ENCODE measurements around the gene KIF14. TPM values are rescaled to one million over a fixed set of nuclear protein-coding genes. Genes with fewer than 3 reads are reported as not detected.

Gene KIF14
- total and polyA plus RNA-seq, 2 of the 13 experiments (the other 11 are each of a cell fraction or from before 2014, with no cell fraction given), result 3.3 to 11.2 TPM

DNA sequence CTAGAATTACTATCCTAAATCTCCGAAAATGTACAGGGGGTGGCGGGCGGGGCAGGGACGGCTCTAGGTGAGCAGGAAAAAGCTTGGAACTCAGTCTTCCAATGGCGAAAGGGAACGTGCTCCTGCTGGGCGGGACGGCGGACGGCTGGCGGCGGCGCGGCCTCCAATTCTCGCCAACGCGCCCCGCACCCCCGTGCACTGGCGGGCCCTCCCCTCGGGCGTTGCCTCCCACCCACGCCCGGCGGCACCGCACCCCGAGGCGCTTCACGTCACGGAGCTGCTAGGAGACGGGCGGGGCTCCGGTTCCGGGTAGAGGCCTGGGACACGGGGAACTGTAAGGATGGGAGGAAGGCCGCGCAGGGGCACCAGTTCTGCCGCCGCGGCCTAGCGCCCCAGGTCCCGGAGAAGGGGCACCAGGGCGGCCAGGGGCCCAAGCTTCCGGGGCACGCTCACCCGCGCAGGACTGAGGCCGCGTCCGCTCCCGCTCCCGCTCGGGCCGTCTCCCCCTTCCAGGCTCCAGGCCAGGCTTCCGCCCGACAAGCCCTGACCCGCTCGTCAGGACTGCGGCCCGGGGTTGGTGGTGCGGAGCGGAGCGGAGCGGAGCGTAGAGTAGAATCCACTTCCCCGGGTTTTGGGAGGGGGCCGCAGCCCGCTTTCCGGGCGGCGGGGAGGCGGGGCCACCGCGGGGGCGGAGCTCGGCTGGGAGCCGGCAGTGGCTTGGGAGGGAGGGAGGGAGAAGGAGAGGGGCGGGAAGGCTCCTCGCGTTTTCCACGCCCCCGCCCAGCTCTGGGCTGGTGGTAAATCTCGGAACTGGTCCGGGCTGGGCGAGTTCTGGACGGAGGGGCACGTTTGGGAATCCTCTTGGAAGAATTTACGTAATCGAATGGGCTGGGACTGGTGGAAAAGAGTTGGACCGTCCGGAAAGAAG is 49.0 kb upstream of the KIF14 start, which contains the start of gene DDX59 (continued):
- TF ChIP-seq ZNF232 (CRISPR knock-in tag; IDR thresholded peaks at IDR 0.05; ENCODE audit: borderline replicate concordance) (peak; percentile 69; the same call in 1 of the 2 replicates), KAT7 (CRISPR knock-in tag; IDR thresholded peaks at IDR 0.05; ENCODE audit: borderline replicate concordance) (peak; percentile 48), HMG20A (CRISPR knock-in tag; IDR thresholded peaks at IDR 0.05; ENCODE audit: borderline replicate concordance) (peak; percentile 21; the same call in 1 of the 2 replicates), GPN1 (CRISPR knock-in tag; IDR thresholded peaks at IDR 0.05; ENCODE audit: borderline replicate concordance) (0 out of 2 replicates have a peak, but pooled peaks have one; percentile 24), HNF4G (IDR thresholded peaks at IDR 0.05; ENCODE audit: borderline replicate concordance, low read depth, low read length) (no peak; the same call in 1 of the 2 replicates), HNF4G (CRISPR knock-in tag; IDR thresholded peaks at IDR 0.05; ENCODE audit: borderline replicate concordance, low read depth) (peak; percentile 24; the same call in 1 of the 2 replicates), ZNF329 (CRISPR knock-in tag; IDR thresholded peaks at IDR 0.05; ENCODE audit: low read depth) (no peak; the same call in none of the 2 replicates), MIER3 (CRISPR knock-in tag; IDR thresholded peaks at IDR 0.05; ENCODE audit: borderline replicate concordance) (no peak; the same call in 1 of the 2 replicates), SYNCRIP (IDR thresholded peaks at IDR 0.05; ENCODE audit: insufficient read depth, low read depth, low read length) (no peak), ZNF558 (CRISPR knock-in tag; IDR thresholded peaks at IDR 0.05; ENCODE audit: borderline replicate concordance) (peak; percentile 51; the same call in 1 of the 2 replicates), ZNF543 (CRISPR knock-in tag; IDR thresholded peaks at IDR 0.05) (peak; percentile 84), ZNF615 (CRISPR knock-in tag; IDR thresholded peaks at IDR 0.05; ENCODE audit: borderline replicate concordance) (peak; percentile 37; the same call in 1 of the 2 replicates)
- TF ChIP-seq, protein P1, sequence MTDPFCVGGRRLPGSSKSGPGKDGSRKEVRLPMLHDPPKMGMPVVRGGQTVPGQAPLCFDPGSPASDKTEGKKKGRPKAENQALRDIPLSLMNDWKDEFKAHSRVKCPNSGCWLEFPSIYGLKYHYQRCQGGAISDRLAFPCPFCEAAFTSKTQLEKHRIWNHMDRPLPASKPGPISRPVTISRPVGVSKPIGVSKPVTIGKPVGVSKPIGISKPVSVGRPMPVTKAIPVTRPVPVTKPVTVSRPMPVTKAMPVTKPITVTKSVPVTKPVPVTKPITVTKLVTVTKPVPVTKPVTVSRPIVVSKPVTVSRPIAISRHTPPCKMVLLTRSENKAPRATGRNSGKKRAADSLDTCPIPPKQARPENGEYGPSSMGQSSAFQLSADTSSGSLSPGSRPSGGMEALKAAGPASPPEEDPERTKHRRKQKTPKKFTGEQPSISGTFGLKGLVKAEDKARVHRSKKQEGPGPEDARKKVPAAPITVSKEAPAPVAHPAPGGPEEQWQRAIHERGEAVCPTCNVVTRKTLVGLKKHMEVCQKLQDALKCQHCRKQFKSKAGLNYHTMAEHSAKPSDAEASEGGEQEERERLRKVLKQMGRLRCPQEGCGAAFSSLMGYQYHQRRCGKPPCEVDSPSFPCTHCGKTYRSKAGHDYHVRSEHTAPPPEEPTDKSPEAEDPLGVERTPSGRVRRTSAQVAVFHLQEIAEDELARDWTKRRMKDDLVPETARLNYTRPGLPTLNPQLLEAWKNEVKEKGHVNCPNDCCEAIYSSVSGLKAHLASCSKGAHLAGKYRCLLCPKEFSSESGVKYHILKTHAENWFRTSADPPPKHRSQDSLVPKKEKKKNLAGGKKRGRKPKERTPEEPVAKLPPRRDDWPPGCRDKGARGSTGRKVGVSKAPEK (CRISPR knock-in tag; IDR thresholded peaks at IDR 0.05; ENCODE audit: borderline replicate concordance), result no peak
- TF ChIP-seq, protein P2, sequence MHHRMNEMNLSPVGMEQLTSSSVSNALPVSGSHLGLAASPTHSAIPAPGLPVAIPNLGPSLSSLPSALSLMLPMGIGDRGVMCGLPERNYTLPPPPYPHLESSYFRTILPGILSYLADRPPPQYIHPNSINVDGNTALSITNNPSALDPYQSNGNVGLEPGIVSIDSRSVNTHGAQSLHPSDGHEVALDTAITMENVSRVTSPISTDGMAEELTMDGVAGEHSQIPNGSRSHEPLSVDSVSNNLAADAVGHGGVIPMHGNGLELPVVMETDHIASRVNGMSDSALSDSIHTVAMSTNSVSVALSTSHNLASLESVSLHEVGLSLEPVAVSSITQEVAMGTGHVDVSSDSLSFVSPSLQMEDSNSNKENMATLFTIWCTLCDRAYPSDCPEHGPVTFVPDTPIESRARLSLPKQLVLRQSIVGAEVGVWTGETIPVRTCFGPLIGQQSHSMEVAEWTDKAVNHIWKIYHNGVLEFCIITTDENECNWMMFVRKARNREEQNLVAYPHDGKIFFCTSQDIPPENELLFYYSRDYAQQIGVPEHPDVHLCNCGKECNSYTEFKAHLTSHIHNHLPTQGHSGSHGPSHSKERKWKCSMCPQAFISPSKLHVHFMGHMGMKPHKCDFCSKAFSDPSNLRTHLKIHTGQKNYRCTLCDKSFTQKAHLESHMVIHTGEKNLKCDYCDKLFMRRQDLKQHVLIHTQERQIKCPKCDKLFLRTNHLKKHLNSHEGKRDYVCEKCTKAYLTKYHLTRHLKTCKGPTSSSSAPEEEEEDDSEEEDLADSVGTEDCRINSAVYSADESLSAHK (CRISPR knock-in tag; IDR thresholded peaks at IDR 0.05; ENCODE audit: borderline replicate concordance), result no peak
- TF ChIP-seq, protein P3, sequence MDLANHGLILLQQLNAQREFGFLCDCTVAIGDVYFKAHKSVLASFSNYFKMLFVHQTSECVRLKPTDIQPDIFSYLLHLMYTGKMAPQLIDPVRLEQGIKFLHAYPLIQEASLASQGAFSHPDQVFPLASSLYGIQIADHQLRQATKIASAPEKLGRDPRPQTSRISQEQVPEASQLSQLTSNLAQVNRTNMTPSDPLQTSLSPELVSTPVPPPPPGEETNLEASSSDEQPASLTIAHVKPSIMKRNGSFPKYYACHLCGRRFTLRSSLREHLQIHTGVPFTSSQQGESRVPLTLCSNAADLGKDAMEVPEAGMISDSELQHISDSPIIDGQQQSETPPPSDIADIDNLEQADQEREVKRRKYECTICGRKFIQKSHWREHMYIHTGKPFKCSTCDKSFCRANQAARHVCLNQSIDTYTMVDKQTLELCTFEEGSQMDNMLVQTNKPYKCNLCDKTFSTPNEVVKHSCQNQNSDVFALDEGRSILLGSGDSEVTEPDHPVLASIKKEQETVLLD (CRISPR knock-in tag; IDR thresholded peaks at IDR 0.05; ENCODE audit: low read depth), result peak; percentile 96
- TF ChIP-seq, protein P4, sequence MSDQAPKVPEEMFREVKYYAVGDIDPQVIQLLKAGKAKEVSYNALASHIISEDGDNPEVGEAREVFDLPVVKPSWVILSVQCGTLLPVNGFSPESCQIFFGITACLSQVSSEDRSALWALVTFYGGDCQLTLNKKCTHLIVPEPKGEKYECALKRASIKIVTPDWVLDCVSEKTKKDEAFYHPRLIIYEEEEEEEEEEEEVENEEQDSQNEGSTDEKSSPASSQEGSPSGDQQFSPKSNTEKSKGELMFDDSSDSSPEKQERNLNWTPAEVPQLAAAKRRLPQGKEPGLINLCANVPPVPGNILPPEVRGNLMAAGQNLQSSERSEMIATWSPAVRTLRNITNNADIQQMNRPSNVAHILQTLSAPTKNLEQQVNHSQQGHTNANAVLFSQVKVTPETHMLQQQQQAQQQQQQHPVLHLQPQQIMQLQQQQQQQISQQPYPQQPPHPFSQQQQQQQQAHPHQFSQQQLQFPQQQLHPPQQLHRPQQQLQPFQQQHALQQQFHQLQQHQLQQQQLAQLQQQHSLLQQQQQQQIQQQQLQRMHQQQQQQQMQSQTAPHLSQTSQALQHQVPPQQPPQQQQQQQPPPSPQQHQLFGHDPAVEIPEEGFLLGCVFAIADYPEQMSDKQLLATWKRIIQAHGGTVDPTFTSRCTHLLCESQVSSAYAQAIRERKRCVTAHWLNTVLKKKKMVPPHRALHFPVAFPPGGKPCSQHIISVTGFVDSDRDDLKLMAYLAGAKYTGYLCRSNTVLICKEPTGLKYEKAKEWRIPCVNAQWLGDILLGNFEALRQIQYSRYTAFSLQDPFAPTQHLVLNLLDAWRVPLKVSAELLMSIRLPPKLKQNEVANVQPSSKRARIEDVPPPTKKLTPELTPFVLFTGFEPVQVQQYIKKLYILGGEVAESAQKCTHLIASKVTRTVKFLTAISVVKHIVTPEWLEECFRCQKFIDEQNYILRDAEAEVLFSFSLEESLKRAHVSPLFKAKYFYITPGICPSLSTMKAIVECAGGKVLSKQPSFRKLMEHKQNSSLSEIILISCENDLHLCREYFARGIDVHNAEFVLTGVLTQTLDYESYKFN (CRISPR knock-in tag; conservative IDR thresholded peaks at IDR 0.05), result peak; percentile 58
